Thyroid gland (tissue), 4 donors: Measurements from ENCODE around the gene LDB2.

Experiments
- CTCF ChIP-seq, 6 experiments: fragments of 200-600 bp in 3 of 6; fragments of 450-650 bp in 3 of 6; sonication (generic) in 3 of 6; IDR thresholded peaks; one replicate each; pipeline ENCODE4 v1.5.1; 2016 to 2019; ENCODE audit warnings: antibody characterized with exemption in 6 of 6, mild to moderate bottlenecking in 2 of 6, inconsistent platforms in 1 of 6, moderate library complexity in 1 of 6
- POLR2A ChIP-seq, 2 donors: fragments of 450-650 bp; IDR thresholded peaks; one replicate each; pipeline ENCODE4 v1.6.1; 2017; ENCODE audit warnings: antibody characterized with exemption in 2 of 2, mild to moderate bottlenecking in 2 of 2, moderate library complexity in 1 of 2

- TF ChIP-seq CTCF (IDR thresholded peaks at IDR 0.05) (no peak), POLR2A (IDR thresholded peaks at IDR 0.05) (no peak)
Observed at GRCh38 chr4:16868674-16869073, 29.8 kb downstream of the LDB2 start.
